Smooth muscle cell (in vitro differentiated cells): Measurements from ENCODE around the gene PLPP1. TPM values are rescaled to one million over a fixed set of nuclear protein-coding genes. Genes with fewer than 3 reads are reported as not detected.

ENCODE experiments used
- DNase-seq: peaks from one replicate; lab custom pipeline; 2025; ENCODE audit not compliant: unreplicated experiment; lab: John Stamatoyannopoulos, UW
- H2AFZ ChIP-seq: fragments of 200-600 bp; sonication (generic); 2 replicates; pipeline ENCODE4 v1.6.0; 2016; ENCODE audit warnings: antibody characterized with exemption, low read depth, mild to moderate bottlenecking
- H3F3A ChIP-seq: fragments of 200-600 bp; sonication (generic); 2 replicates; pipeline ENCODE4 v1.6.0; 2017; ENCODE audit warnings: antibody characterized with exemption, low read depth
- H3K27ac ChIP-seq: fragments of 200-600 bp; sonication (generic); 2 replicates; pipeline ENCODE4 v1.5.1; 2016; ENCODE audit warnings: low read depth, mild to moderate bottlenecking
- H3K27me3 ChIP-seq: fragments of 200-600 bp; sonication (generic); 2 replicates; pipeline ENCODE4 v1.6.1; 2016; ENCODE audit warnings: low read depth, mild to moderate bottlenecking
- H3K36me3 ChIP-seq: fragments of 200-600 bp; sonication (generic); 2 replicates; pipeline ENCODE4 v1.5.1; 2016; ENCODE audit warnings: low read depth
- H3K4me1 ChIP-seq: fragments of 200-600 bp; sonication (generic); 2 replicates; pipeline ENCODE4 v1.5.1; 2016; ENCODE audit warnings: low read depth
- H3K4me2 ChIP-seq: fragments of 200-600 bp; sonication (generic); 2 replicates; pipeline ENCODE4 v1.6.0; 2016; ENCODE audit warnings: mild to moderate bottlenecking
- H3K4me3 ChIP-seq: fragments of 200-600 bp; sonication (generic); 2 replicates; pipeline ENCODE4 v1.5.1; 2016; ENCODE audit warnings: mild to moderate bottlenecking
- H3K79me2 ChIP-seq: fragments of 200-600 bp; sonication (generic); 2 replicates; pipeline ENCODE4 v1.6.0; 2016; ENCODE audit warnings: low read depth, mild to moderate bottlenecking
- H3K9ac ChIP-seq: fragments of 200-600 bp; sonication (generic); 2 replicates; pipeline ENCODE4 v1.6.0; 2016; ENCODE audit warnings: low read depth
- H3K9me3 ChIP-seq: fragments of 200-600 bp; sonication (generic); replicated peaks from 2 replicates; pipeline ENCODE4 v1.5.1; 2016; ENCODE audit warnings: low read depth
- H4K20me1 ChIP-seq: fragments of 200-600 bp; sonication (generic); 2 replicates; pipeline ENCODE4 v1.6.0; 2016; ENCODE audit warnings: low read depth
- WGBS: methylation state at CpG from one replicate; pipeline ENCODE4 v1.1.7; 2016; ENCODE audit warnings: low lambda C conversion rate; 5-methylcytosine and 5-hydroxymethylcytosine counted together
- polyA plus RNA-seq: library from polyadenylated mRNA; unstranded; fragments of >200 nt; fragmentation: Nextera tagmentation; extraction: Ambion mirVana; gene quantifications from 2 replicates; pipeline ENCODE4 v1.2.1, GENCODE V29; 2016
- total RNA-seq: library from RNA; depleted of rRNA; stranded (reverse); fragments of >200 nt; gene quantifications from 2 replicates; pipeline ENCODE4 v1.2.3, GENCODE V29; 2014
- TF ChIP-seq, protein P1 (sequence below): fragments of 200-600 bp; sonication (generic); IDR thresholded peaks from 2 replicates; pipeline ENCODE4 v1.5.1; 2017; ENCODE audit warnings: borderline replicate concordance, mild to moderate bottlenecking, antibody characterized with exemption; ENCODE audit not compliant: insufficient read depth, poor library complexity, severe bottlenecking

Gene PLPP1
- total and polyA plus RNA-seq, 2 experiments from 2014 or later, result 47.2 to 108 TPM

DNA sequence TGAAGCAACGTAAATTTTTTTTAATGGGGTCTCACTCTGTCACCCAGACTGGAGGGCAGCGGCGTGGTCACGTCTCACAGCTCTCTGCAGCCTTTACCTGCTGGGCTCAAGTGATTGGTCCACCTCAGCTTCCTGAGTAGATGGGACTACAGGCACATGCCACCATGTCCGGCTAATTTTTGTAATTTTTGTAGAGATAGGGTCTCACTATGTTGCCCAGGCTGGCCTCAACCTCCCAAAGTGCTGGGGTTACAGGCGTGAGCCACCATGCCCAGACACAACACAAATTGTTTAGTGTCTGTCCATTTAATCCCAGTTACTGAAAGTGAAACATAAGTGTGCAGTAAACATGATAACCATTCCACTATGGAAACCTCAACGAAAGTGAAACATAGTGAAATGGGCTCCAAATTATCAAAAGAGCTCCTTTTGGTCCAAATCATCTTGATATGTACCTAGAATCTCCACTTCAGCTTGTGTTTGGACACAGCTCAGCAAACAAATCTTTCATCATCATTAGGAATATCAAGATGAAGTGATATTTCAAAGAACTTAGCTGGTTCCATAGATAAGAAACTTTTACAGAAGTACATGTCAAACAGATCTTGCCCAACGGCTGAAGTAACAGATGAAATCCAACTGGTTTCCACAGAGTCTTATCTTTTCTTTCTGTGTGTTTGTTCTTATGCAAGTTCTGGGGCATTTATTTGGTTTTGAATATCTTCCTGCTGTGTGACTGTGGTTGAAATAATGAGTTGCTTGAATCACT, 41.2 kb upstream of the PLPP1 start:
- Histone ChIP-seq H3K27me3 (no peaks in the 10 kb centered on the region), H3F3A (no peaks in the 10 kb centered on the region), H3K27ac (peak overlapping the region; percentile 16), H3K9me3 (no peaks in the 10 kb centered on the region), H2AFZ (peak overlapping the region; percentile 28), H4K20me1 (no peaks in the 10 kb centered on the region), H3K4me1 (no peaks in the 10 kb centered on the region), H3K36me3 (no peaks in the 10 kb centered on the region), H3K79me2 (no peaks in the 10 kb centered on the region), H3K4me3 (no peak overlapping the region), H3K9ac (no peak overlapping the region), H3K4me2 (no peak overlapping the region)
- TF ChIP-seq, protein P1, sequence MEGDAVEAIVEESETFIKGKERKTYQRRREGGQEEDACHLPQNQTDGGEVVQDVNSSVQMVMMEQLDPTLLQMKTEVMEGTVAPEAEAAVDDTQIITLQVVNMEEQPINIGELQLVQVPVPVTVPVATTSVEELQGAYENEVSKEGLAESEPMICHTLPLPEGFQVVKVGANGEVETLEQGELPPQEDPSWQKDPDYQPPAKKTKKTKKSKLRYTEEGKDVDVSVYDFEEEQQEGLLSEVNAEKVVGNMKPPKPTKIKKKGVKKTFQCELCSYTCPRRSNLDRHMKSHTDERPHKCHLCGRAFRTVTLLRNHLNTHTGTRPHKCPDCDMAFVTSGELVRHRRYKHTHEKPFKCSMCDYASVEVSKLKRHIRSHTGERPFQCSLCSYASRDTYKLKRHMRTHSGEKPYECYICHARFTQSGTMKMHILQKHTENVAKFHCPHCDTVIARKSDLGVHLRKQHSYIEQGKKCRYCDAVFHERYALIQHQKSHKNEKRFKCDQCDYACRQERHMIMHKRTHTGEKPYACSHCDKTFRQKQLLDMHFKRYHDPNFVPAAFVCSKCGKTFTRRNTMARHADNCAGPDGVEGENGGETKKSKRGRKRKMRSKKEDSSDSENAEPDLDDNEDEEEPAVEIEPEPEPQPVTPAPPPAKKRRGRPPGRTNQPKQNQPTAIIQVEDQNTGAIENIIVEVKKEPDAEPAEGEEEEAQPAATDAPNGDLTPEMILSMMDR, result no peak
- WGBS, result 82% methylated on average over 8 of the region's 8 CpGs
- no peak for DNase-seq

DNA sequence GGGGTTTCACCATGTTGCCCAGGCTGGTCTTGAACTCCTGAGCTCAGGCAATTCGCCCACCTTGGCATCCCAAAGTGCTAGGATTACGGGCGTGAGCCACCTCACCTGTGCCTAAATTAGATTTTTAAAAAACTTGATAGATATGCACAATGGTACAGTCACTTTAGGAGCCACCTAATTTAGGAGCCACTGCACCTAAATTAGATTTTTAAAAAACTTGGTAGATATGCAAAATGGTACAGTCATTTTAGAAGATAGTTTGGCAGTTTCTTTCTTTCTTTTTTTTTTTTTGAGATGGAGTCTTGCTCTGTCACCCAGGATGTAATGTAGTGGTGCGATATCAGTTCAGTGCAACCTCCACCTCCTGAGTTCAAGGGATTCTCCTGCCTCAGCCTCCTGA, 37.8 kb upstream of the PLPP1 start:
- Histone ChIP-seq H3K27ac (no peak overlapping the region), H4K20me1 (no peaks in the 10 kb centered on the region), H2AFZ (no peak overlapping the region), H3K4me2 (no peak overlapping the region), H3K9me3 (no peaks in the 10 kb centered on the region), H3K4me3 (no peak overlapping the region), H3K79me2 (no peaks in the 10 kb centered on the region), H3F3A (peaks cover 6% of the 10 kb centered on the region), H3K9ac (no peak overlapping the region), H3K27me3 (no peaks in the 10 kb centered on the region), H3K4me1 (peaks cover 22% of the 10 kb centered on the region), H3K36me3 (no peaks in the 10 kb centered on the region)
- WGBS, result 96% methylated on average over 4 of the region's 4 CpGs
- DNase-seq, result no peak
- TF ChIP-seq, protein P1, result no peak

DNA sequence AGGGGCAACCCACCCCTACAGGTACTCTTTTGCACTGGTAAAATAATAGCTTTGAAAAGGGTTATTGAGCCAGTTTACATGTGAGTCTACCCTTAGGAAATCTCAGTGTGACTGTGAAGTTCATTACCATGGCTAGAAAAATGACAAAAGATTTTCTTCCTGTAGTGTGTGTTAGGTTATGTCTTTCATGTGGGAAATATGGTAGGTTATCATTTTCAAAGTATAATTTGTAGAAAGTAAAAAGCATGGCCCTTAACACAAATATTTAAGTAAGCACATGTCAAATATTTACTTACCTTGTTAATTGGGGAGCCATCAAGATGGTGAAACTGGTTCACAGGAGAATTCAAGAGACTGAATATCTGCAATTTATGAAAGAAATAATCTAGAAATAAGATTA, 37.3 kb upstream of the PLPP1 start:
- DNase-seq, result no peak
- no peak overlapping the region for H2AFZ ChIP-seq
- H3K9ac ChIP-seq, result no peak overlapping the region
- H3K27ac ChIP-seq, result no peak overlapping the region
- peaks cover 22% of the 10 kb centered on the region for H3K4me1 ChIP-seq
- no peaks in the 10 kb centered on the region for H3K27me3 ChIP-seq
- no peak overlapping the region for H3K4me2 ChIP-seq
- no peaks in the 10 kb centered on the region for H3K36me3 ChIP-seq
- H4K20me1 ChIP-seq, result no peaks in the 10 kb centered on the region
- H3K79me2 ChIP-seq, result no peaks in the 10 kb centered on the region
- H3K9me3 ChIP-seq, result no peaks in the 10 kb centered on the region
- peaks cover 6% of the 10 kb centered on the region for H3F3A ChIP-seq
- TF ChIP-seq, protein P1, result no peak
- H3K4me3 ChIP-seq, result no peak overlapping the region

DNA sequence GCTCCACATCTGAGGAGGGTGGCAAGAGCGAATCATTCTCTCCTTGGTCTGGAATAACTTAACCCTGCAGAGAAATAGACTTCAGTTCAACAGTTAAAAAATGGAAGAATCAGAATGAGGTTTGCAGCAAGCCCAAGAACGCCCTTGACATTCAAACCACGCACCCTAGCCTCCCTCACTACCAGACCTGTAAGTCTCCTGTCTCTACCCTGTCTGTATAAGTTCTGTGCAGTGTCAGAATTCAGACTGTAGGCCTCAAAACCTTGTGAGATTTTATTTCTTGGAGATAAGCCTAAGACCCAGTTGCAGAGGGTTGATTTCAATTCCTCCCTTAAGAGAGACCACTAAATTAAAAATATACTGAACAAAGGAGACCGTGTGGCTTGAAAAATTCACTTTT, 35.8 kb upstream of the PLPP1 start:
- Histone ChIP-seq H3K4me1 (peaks cover 22% of the 10 kb centered on the region), H3F3A (peaks cover 6% of the 10 kb centered on the region), H2AFZ (no peak overlapping the region), H3K27me3 (no peaks in the 10 kb centered on the region), H3K4me2 (peak overlapping the region; percentile 25), H3K9me3 (no peaks in the 10 kb centered on the region), H3K4me3 (no peak overlapping the region), H3K9ac (no peak overlapping the region), H4K20me1 (no peaks in the 10 kb centered on the region), H3K79me2 (no peaks in the 10 kb centered on the region), H3K36me3 (no peaks in the 10 kb centered on the region), H3K27ac (peak overlapping the region; percentile 64)
- WGBS, result 83% methylated on average over 4 of the region's 4 CpGs
- TF ChIP-seq, protein P1, result no peak
- no peak for DNase-seq
